Mononuclear cell (primary cell): ENCODE data around the gene CCDC117. TPM values are rescaled to one million over a fixed set of nuclear protein-coding genes. Genes with fewer than 3 reads are reported as not detected.
"Not testable (repeated sequence)": the region's sequence is repeated elsewhere in the genome, so short reads cannot be mapped to it uniquely, and the experiment has no call there.

Experiments used
- H3K27me3 ChIP-seq: 2 replicates; pipeline ENCODE4 v1.6.0; 2011; ENCODE audit warnings: low read length, control low read depth; ENCODE audit not compliant: insufficient read depth
- H3K4me1 ChIP-seq: 2 replicates; pipeline ENCODE4 v1.5.1; 2011; ENCODE audit warnings: mild to moderate bottlenecking, low read length, control low read depth; ENCODE audit not compliant: insufficient read depth
- H3K4me3 ChIP-seq: 2 replicates; pipeline ENCODE4 v1.5.1; 2011; ENCODE audit warnings: mild to moderate bottlenecking, low read length, moderate library complexity
- H3K9me3 ChIP-seq: 2 replicates; pipeline ENCODE4 v1.5.1; 2011; ENCODE audit warnings: low read depth, mild to moderate bottlenecking, control low read depth, low read length
- total RNA-seq: library from RNA; depleted of rRNA; stranded (reverse); fragments of >200 nt; gene quantifications from one replicate; pipeline ENCODE4 v1.2.3, GENCODE V29; 2012

CCDC117 gene
- total RNA-seq, 1 donor = 26.3 TPM

GRCh38 chr22:28759861-28760560 is 12.5 kb upstream of the CCDC117 start:
- Histone ChIP-seq H3K4me3 (no peak overlapping the region), H3K9me3 (no peaks in the 10 kb centered on the region), H3K27me3 (no peaks in the 10 kb centered on the region), H3K4me1 (peaks cover 17% of the 10 kb centered on the region)

DNA sequence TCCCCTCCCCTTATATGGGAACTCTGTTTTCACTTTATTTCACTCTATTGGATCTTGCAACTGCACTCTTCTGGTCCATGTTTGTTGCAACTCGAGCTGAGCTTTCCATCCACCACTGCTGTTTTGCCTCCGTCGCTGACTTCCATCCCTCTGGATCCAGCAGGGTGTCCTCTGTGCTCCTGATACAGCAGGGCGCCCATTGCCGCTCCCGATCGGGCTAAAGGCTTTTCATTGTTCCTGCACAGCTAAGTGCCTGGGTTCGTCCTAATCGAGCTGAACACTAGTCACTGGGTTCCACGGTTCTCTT is 11.1 kb upstream of the CCDC117 start:
- Histone ChIP-seq H3K4me1 (peaks cover 17% of the 10 kb centered on the region), H3K4me3 (no peak overlapping the region), H3K27me3 (no peaks in the 10 kb centered on the region), H3K9me3 (no peaks in the 10 kb centered on the region)

DNA sequence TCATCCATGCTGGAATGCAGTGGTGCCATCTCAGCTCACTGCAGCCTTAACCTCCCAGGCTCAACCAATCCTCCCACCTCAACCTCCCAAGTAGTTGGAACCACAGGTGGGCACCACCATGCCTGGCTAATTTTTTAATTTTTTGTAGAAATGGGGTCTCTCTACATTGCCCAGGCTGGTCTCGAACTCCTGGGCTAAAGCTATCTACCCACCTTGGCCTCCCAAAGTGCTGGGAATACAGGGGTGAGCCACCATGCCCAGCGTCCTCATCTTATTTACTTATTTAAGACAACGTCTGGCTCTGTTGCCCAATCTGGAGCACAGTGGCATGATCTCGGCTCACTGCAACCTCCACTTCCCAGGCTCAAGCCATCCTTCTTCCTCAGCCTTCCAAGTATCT is 10.5 kb upstream of the CCDC117 start:
- H3K9me3 ChIP-seq, H3K4me3 ChIP-seq, H3K27me3 ChIP-seq: not testable (repeated sequence)
- H3K4me1 ChIP-seq = peaks cover 17% of the 10 kb centered on the region

- H3K9me3 ChIP-seq = no peaks in the 10 kb centered on the region
- no peak overlapping the region for H3K4me3 ChIP-seq
- H3K4me1 ChIP-seq = no peaks in the 10 kb centered on the region
- H3K27me3 ChIP-seq = no peaks in the 10 kb centered on the region
Measured at GRCh38 chr22:28766628-28767027, 5.9 kb upstream of the CCDC117 start.

DNA sequence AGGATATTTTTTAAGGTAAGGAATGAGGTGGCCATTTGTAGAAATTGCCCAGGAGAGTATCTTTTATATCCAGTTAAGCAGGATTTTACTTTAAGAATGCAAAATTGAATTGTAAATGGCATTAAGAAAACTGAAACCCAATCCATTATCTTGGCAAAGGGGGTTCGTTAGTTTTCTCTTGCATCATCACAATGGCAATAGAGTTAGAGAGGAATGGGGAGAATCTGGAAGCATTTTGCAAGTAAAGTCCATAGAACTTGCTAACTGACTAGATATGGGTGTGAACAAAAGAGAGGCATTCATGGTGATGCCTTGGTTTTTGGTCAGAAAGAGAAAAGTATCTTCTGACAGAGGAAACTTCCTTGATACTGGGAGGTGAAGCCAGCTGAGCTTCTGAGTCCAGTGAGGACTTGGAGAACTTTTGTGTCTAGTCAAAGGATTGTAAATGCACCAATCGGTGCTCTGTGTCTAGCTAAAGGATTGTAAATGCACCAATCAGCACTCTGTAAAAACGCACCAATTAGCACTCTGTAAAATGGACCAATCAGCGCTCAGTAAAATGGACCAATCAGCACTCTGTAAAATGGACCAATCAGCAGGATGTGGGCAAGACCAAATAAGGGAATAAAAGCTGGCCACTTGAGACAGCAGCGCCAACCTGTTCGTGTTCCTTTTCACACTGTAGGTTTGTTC is 3.6 kb upstream of the CCDC117 start:
- peaks cover 6% of the 10 kb centered on the region for H3K4me1 ChIP-seq
- no peaks in the 10 kb centered on the region for H3K9me3 ChIP-seq
- no peak overlapping the region for H3K4me3 ChIP-seq
- no peaks in the 10 kb centered on the region for H3K27me3 ChIP-seq

DNA sequence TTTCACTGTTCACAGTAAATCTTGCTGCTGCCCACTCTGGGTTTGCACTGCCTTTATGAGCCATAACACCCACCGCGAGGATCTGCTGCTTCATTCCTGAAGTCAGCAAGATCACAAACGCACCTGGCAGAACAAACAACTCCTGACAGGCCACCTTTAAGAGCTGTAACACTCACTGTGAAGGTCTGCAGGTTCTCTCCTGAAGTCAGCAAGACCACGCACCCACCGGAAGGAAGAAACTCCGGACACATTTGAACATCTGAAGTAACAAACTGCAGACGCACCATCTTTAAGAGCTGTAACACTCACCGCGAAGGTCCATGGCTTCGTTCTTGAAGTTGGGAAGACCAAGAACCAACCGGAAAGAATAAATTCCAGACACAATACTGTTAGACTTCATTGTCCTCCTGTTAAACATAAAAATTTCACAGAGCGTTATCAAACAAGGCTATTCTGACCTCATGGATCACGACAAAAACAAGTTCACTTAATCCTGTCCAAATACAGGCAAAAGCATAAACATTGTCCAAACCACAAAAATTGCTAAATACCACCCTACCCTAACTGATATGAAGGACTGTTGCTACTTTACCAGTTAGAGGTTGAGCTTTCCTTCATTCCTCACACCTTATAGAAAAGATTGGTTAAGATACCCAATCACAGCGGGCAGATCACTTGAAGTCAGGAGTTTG is 3.0 kb upstream of the CCDC117 start:
- Histone ChIP-seq H3K4me3 (no peak overlapping the region), H3K27me3 (no peaks in the 10 kb centered on the region), H3K9me3 (no peaks in the 10 kb centered on the region), H3K4me1 (peaks cover 13% of the 10 kb centered on the region)

GRCh38 chr22:28771195-28771791 is 1.2 kb upstream of the CCDC117 start:
- no peaks in the 10 kb centered on the region for H3K9me3 ChIP-seq
- peaks cover 19% of the 10 kb centered on the region for H3K4me1 ChIP-seq
- H3K27me3 ChIP-seq = no peaks in the 10 kb centered on the region
- H3K4me3 ChIP-seq = no peak overlapping the region

DNA sequence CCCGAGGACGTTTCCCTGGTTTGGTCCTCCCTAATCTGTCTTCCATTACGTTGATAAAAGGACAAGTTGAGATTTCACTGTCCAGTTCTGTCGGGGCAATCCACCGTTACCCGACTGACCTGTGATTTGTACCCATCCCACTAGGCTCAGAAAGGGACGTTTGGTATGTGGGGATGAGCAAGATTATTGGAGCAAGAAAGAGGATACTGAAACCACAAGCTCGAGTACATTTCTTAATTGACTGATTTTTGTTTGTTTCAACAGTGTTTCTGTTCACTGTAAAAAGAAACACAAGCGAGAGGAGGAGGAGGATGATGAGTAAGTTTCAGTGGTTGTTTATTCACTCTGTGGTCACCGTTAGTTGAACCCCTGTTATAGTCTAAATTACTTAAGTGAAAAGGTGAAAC is 969 bp downstream of the CCDC117 start:
- Histone ChIP-seq H3K4me1 (peaks cover 19% of the 10 kb centered on the region), H3K9me3 (no peaks in the 10 kb centered on the region), H3K4me3 (peak overlapping the region; percentile 91), H3K27me3 (no peaks in the 10 kb centered on the region)

DNA sequence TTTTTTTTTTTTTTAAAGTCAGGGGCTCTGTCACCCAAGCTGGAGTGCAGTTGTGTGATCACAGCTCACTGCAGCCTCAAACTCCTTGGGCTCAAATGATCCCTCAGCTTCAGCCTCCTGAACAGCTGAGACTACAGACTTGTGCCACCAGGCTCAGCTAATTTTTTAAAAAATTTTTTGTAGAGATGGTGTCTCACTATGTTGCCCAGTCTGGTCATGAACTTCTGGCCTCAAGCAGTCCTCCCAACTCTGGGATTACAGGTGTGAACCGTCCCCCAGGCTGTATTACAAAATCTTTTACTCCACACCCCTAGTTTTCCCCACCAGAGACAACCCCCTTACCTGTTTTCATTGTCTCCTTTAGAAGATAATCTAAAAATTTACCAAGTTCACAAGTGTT is 1.9 kb downstream of the CCDC117 start:
- Histone ChIP-seq H3K4me3 (no peak overlapping the region), H3K27me3 (no peaks in the 10 kb centered on the region), H3K4me1 (peaks cover 19% of the 10 kb centered on the region), H3K9me3 (no peaks in the 10 kb centered on the region)

DNA sequence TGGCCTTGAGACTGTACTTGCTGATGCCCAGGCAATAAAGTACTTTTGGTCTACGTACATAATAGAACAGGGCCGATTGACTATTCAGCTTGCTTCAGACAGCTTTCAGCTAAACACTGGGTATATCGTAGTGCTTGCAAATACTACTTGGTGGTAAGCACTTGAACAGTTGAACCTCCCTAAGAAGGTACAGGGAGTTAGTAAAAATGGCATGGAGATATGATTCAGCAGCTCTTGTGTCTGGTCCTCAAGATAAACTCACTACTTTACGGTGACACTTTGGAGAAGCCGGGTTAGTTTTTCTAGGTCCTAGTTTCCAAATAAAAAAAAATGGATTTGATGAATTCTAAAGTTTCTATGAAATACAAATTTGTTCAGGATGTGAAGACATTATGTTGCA is 7.3 kb downstream of the CCDC117 start:
- H3K4me1 ChIP-seq = peaks cover 3% of the 10 kb centered on the region
- H3K9me3 ChIP-seq = no peaks in the 10 kb centered on the region
- no peak overlapping the region for H3K4me3 ChIP-seq

GRCh38 chr22:28780296-28780695 is 7.8 kb downstream of the CCDC117 start:
- H3K27me3 ChIP-seq = no peaks in the 10 kb centered on the region
- no peaks in the 10 kb centered on the region for H3K4me1 ChIP-seq
- H3K9me3 ChIP-seq = no peaks in the 10 kb centered on the region
- H3K4me3 ChIP-seq = no peak overlapping the region

More for the DNA sequence above, 7.3 kb downstream of the CCDC117 start:
- H3K27me3 ChIP-seq = no peaks in the 10 kb centered on the region

DNA sequence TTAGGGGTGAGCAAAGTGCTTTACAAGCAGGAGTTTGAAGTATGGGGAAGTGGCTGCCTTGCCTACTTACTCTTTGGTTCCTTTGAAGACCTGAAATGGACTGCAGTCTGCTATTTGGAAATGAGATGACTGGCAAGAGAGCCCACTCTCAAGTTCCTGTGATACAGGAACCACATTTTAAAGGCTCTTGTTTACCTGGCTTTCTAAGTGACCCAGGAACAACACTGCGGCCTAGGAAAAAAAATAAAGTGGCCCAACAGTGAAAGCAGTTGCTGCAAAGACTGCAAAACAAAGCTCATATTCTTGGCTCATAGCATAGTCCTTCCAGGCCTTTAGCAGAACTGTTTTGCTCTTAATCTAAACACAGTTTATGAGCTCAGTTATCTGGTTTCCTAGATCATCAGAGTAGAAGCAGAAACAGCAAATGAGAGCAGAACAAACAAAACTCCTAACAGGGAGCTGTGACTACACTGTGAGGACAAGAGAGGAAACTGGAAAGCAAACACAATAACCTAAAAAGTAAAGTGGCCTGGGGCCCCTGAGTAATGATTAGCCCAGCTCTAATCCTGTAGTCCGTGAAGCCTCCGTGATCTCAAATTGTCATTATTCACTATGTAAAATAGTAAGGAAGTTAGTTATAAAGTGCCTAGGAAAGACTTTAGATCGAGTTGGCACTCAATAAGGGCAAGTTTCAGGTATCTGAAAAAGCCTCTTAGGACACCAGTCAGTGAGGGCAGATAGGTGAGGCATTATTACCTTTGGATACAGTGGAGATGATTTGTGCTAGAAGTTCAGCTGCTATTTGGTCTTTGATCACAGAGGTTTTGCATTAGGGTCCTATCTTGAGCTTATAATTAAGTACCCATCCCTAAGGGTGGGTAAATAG is 11.5 kb downstream of the CCDC117 start:
- H3K4me1 ChIP-seq = no peaks in the 10 kb centered on the region
- H3K9me3 ChIP-seq = no peaks in the 10 kb centered on the region
- no peaks in the 10 kb centered on the region for H3K27me3 ChIP-seq
- no peak overlapping the region for H3K4me3 ChIP-seq

DNA sequence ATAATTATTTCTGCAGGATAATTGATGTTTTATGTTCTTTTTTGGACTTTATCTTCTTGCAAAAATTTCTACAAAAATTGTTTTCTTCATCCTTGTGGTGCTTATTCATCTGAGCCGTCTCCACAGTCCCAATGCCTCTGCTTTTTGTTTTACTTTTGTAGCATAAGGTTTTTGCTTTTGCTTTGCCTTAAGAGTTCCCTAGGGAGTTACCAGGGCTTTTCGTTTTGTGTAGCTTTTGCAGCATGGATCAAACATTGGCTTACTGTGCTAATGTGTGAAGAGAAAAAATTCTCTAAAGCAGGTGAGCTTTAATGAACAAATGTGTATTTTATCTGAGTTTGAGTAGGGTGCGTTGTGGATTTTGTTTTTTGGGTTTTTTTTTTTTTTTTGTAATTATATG is 16.1 kb downstream of the CCDC117 start:
- peaks cover 32% of the 10 kb centered on the region for H3K4me1 ChIP-seq
- H3K9me3 ChIP-seq = no peaks in the 10 kb centered on the region
- no peak overlapping the region for H3K4me3 ChIP-seq
- H3K27me3 ChIP-seq = no peaks in the 10 kb centered on the region

- Histone ChIP-seq H3K27me3 (no peaks in the 10 kb centered on the region), H3K4me3 (no peak overlapping the region), H3K4me1 (peaks cover 49% of the 10 kb centered on the region), H3K9me3 (no peaks in the 10 kb centered on the region)
Measured at GRCh38 chr22:28791124-28791523, 18.6 kb downstream of the CCDC117 start.
